Renal cortex interstitium (tissue), 11 donors: ENCODE results near the gene MYO10. TPM values are rescaled to one million over a fixed set of nuclear protein-coding genes. Genes with fewer than 3 reads are reported as not detected.

Experiments used
- DNase-seq, 11 donors: peaks; one replicate each; pipeline ENCODE4 v3.0.0-alpha.2; 2013; ENCODE audit warnings: low read depth in 9 of 11, low spot score in 4 of 11; ENCODE audit errors: extremely low read depth in 1 of 11
- polyA plus RNA-seq, 3 donors: library from polyadenylated mRNA; unstranded; fragments of 120-200 nt; gene quantifications; one replicate each; pipeline ENCODE4 v1.2.1, GENCODE V29; 2013; ENCODE audit not compliant: insufficient read length in 3 of 3

The MYO10 gene
- polyA plus RNA-seq, 3 donors: 42.1 to 61.3 (median 45.7) TPM

GRCh38 chr5:16897284-16897704, 38.8 kb downstream of the MYO10 start:
- no peak for DNase-seq

GRCh38 chr5:16896767-16897166, 39.3 kb downstream of the MYO10 start:
- no peak for DNase-seq

- peak in 6 of 11 donors; percentile 24 to 46 (median 36) for DNase-seq
Measured at GRCh38 chr5:16894236-16895057, 41.6 kb downstream of the MYO10 start.

- no peak for DNase-seq
Measured at GRCh38 chr5:16891033-16891432, 45.1 kb downstream of the MYO10 start.

- peak in 8 of 11 donors; percentile 31 to 68 (median 42) for DNase-seq
Measured at GRCh38 chr5:16889972-16890519, 46.0 kb downstream of the MYO10 start.

- peak in 10 of 11 donors; percentile 50 to 80 (median 66) for DNase-seq
Measured at GRCh38 chr5:16889203-16889971, 46.7 kb downstream of the MYO10 start.

GRCh38 chr5:16888694-16889124, 47.4 kb downstream of the MYO10 start:
- DNase-seq: no peak

GRCh38 chr5:16886793-16887345, 49.2 kb downstream of the MYO10 start:
- no peak for DNase-seq

- no peak for DNase-seq
Measured at GRCh38 chr5:16886366-16886736, 49.7 kb downstream of the MYO10 start.

- no peak for DNase-seq
Measured at GRCh38 chr5:16885635-16886365, 50.3 kb downstream of the MYO10 start.

GRCh38 chr5:16884595-16884994, 51.5 kb downstream of the MYO10 start:
- DNase-seq: no peak

- no peak for DNase-seq
Measured at GRCh38 chr5:16883806-16884205, 52.3 kb downstream of the MYO10 start.

- DNase-seq: no peak
Measured at GRCh38 chr5:16883176-16883575, 52.9 kb downstream of the MYO10 start.

- DNase-seq: no peak
Measured at GRCh38 chr5:16881251-16881650, 54.8 kb downstream of the MYO10 start.

- no peak for DNase-seq
Measured at GRCh38 chr5:16880547-16880946, 55.5 kb downstream of the MYO10 start.

- no peak for DNase-seq
Measured at GRCh38 chr5:16879650-16880049, 56.4 kb downstream of the MYO10 start.

GRCh38 chr5:16879191-16879590, 56.9 kb downstream of the MYO10 start:
- no peak for DNase-seq

GRCh38 chr5:16877267-16877935, 58.7 kb downstream of the MYO10 start:
- no peak for DNase-seq
